IMR-90 (cell line): ENCODE data around the gene FTO. TPM values are rescaled to one million over a fixed set of nuclear protein-coding genes. Genes with fewer than 3 reads are reported as not detected.

Source experiments
- ATAC-seq: fragments of 200-7000 bp; cut with Tn5 transposase; 2 replicates; pipeline ENCODE4 v1.9.1; 2020; ENCODE audit warnings: low read depth, mild to moderate bottlenecking, moderate library complexity
- BruUV-seq: library from RNA; stranded (reverse); fragments of 400-500 nt; replicated peaks from 2 replicates; lab custom pipeline; 2021; lab: Mats Ljungman, UMichigan
- CTCF ChIA-PET: fragments of 300-600 bp; formaldehyde crosslinking; extraction: SDS; loops from one replicate; lab custom pipeline; 2021; ENCODE audit warnings: antibody characterized with exemption; lab: Yijun Ruan, JAX
- POLR2A ChIA-PET: fragments of 300-600 bp; sonication (Branson Sonifier 250); formaldehyde crosslinking; loops from one replicate; lab custom pipeline; 2022; ENCODE audit warnings: antibody characterized with exemption; ENCODE audit not compliant: unreplicated experiment; lab: Charles Lee
- DNase-seq: peaks from one replicate; pipeline ENCODE4 v3.0.0; 2013
- H2AFZ ChIP-seq: replicated peaks from 2 replicates; pipeline ENCODE3; 2013; ENCODE audit warnings: low read length, mild to moderate bottlenecking; ENCODE audit not compliant: poor library complexity
- H2AK5ac ChIP-seq: 2 replicates; pipeline ENCODE4 v1.6.1; 2013; ENCODE audit warnings: low read depth, low read length, inconsistent platforms
- H2AK9ac ChIP-seq: replicated peaks from 2 replicates; pipeline ENCODE3; 2013; ENCODE audit warnings: mild to moderate bottlenecking, low read depth, low read length, moderate library complexity; ENCODE audit not compliant: poor library complexity
- H2BK120ac ChIP-seq: 2 replicates; pipeline ENCODE4 v1.6.1; 2013; ENCODE audit warnings: low read depth, low read length, inconsistent platforms
- H2BK15ac ChIP-seq: 3 replicates; pipeline ENCODE4 v1.6.1; 2013; ENCODE audit warnings: low read depth, low read length, inconsistent platforms
- H2BK20ac ChIP-seq: 2 replicates; pipeline ENCODE4 v1.6.1; 2013; ENCODE audit warnings: low read depth, mild to moderate bottlenecking, inconsistent platforms, low read length, moderate library complexity
- H2BK5ac ChIP-seq: 2 replicates; pipeline ENCODE4 v1.6.1; 2013; ENCODE audit warnings: mild to moderate bottlenecking, low read depth, low read length, inconsistent platforms; ENCODE audit not compliant: poor library complexity, severe bottlenecking
- H3K14ac ChIP-seq: replicated peaks from 2 replicates; pipeline ENCODE4 v1.6.1; 2013; ENCODE audit warnings: low read depth, low read length, inconsistent platforms
- H3K18ac ChIP-seq: 2 replicates; pipeline ENCODE4 v1.6.1; 2013; ENCODE audit warnings: low read depth, low read length, control low read depth
- H3K23ac ChIP-seq: 2 replicates; pipeline ENCODE4 v1.6.1; 2013; ENCODE audit warnings: low read depth, low read length, inconsistent platforms
- H3K27ac ChIP-seq: 2 replicates; pipeline ENCODE4 v1.5.1; 2013; ENCODE audit warnings: mild to moderate bottlenecking, control low read depth, low read length; ENCODE audit not compliant: insufficient read depth
- H3K27me3 ChIP-seq: 2 replicates; pipeline ENCODE4 v1.6.1; 2013; ENCODE audit warnings: low read length; ENCODE audit not compliant: control insufficient read depth, insufficient read depth
- H3K36me3 ChIP-seq: 2 replicates; pipeline ENCODE4 v1.6.1; 2013; ENCODE audit warnings: low read length, mixed read lengths; ENCODE audit not compliant: control insufficient read depth, insufficient read depth
- H3K4ac ChIP-seq: 2 replicates; pipeline ENCODE4 v1.6.1; 2013; ENCODE audit warnings: low read depth, low read length, inconsistent platforms
- H3K4me1 ChIP-seq: 2 replicates; pipeline ENCODE4 v1.6.1; 2013; ENCODE audit warnings: low read length, mixed read lengths; ENCODE audit not compliant: control insufficient read depth, insufficient read depth
- H3K4me2 ChIP-seq: 2 replicates; pipeline ENCODE4 v1.6.1; 2013; ENCODE audit warnings: low read depth, mild to moderate bottlenecking, control low read depth, low read length, moderate library complexity
- H3K4me3 ChIP-seq: 2 replicates; pipeline ENCODE4 v1.5.1; 2013; ENCODE audit warnings: low read depth, mild to moderate bottlenecking, control low read depth, low read length, moderate library complexity; ENCODE audit not compliant: insufficient read depth
- H3K56ac ChIP-seq: 2 replicates; pipeline ENCODE4 v1.6.1; 2013; ENCODE audit warnings: low read length, inconsistent platforms; ENCODE audit not compliant: insufficient read depth; ENCODE audit errors: extremely low read depth
- H3K79me1 ChIP-seq, 2 experiments: 2 replicates each; pipeline ENCODE4 v1.6.1; 2013; ENCODE audit warnings: low read length in 2 of 2, inconsistent platforms in 1 of 2, low read depth in 1 of 2
- H3K9ac ChIP-seq: 2 replicates; pipeline ENCODE4 v1.6.1; 2013; ENCODE audit warnings: low read depth, low read length, control low read depth
- H3K9me1 ChIP-seq: 2 replicates; pipeline ENCODE4 v1.6.1; 2013; ENCODE audit warnings: low read length, inconsistent platforms; ENCODE audit not compliant: insufficient read depth
- H3K9me3 ChIP-seq: 2 replicates; pipeline ENCODE4 v1.6.1; 2013; ENCODE audit warnings: low read length; ENCODE audit not compliant: control insufficient read depth, insufficient read depth
- H4K20me1 ChIP-seq: 2 replicates; pipeline ENCODE4 v1.6.1; 2013; ENCODE audit warnings: low read length, inconsistent platforms; ENCODE audit not compliant: insufficient read depth
- H4K5ac ChIP-seq: 2 replicates; pipeline ENCODE4 v1.6.1; 2013; ENCODE audit warnings: mild to moderate bottlenecking, low read depth, low read length, control low read depth
- H4K8ac ChIP-seq, 2 experiments: 2 replicates each; pipeline ENCODE4 v1.6.1; 2013; ENCODE audit warnings: low read depth in 2 of 2, low read length in 2 of 2, control low read depth in 1 of 2, inconsistent platforms in 1 of 2
- H4K91ac ChIP-seq: 2 replicates; pipeline ENCODE4 v1.6.1; 2013; ENCODE audit warnings: low read depth, low read length, inconsistent platforms; ENCODE audit not compliant: insufficient read depth
- BHLHE40 ChIP-seq: fragments of 150-350 bp; IDR thresholded peaks from 2 replicates; pipeline ENCODE4 v1.6.1; 2016; ENCODE audit warnings: mild to moderate bottlenecking, low read depth, low read length
- CEBPB ChIP-seq: IDR thresholded peaks from 2 replicates; pipeline ENCODE4 v1.6.1; 2012; ENCODE audit warnings: low read depth, low read length, improper control_type of control experiment
- FOS ChIP-seq: fragments of 150-350 bp; IDR thresholded peaks from 2 replicates; pipeline ENCODE4 v1.6.1; 2016; ENCODE audit warnings: low read depth, low read length
- POLR2A ChIP-seq: IDR thresholded peaks from 2 replicates; pipeline ENCODE4 v1.6.1; 2012; ENCODE audit warnings: mild to moderate bottlenecking, low read depth, low read length
- RCOR1 ChIP-seq: IDR thresholded peaks from 2 replicates; pipeline ENCODE4 v1.6.1; 2012; ENCODE audit warnings: mild to moderate bottlenecking, low read length, improper control_type of control experiment; ENCODE audit not compliant: insufficient replicate concordance
- WGBS, 2 experiments: methylation state at CpG; one replicate each; pipeline versions ENCODE4 v1.1.5 to v1.1.7; 2013; ENCODE audit warnings: missing lambda C conversion rate in 2 of 2; ENCODE audit not compliant: insufficient read length in 1 of 2; ENCODE audit errors: extremely low coverage in 2 of 2; 5-methylcytosine and 5-hydroxymethylcytosine counted together
- dilution Hi-C: fragments of 300-500 bp; cut with HindIII; formaldehyde crosslinking; loops from one replicate; pipeline ENCODE4 v1.14.3; 2018; ENCODE audit warnings: low sequenced_read_pairs; ENCODE audit not compliant: unreplicated experiment
- in situ Hi-C: fragments of 300-500 bp; cut with MboI; formaldehyde crosslinking; loops from 3 replicates; pipeline ENCODE4 v1.14.3; 2019; ENCODE audit warnings: low sequenced_read_pairs, inconsistent platforms, mixed read lengths
- intact Hi-C: fragments of 100-400 bp; cut with micrococcal nuclease; formaldehyde crosslinking; loops from 2 replicates; pipeline ENCODE4 v1.10.0; 2022
- polyA plus RNA-seq, 3 experiments: library from polyadenylated mRNA; depleted of rRNA; stranded (reverse); fragments of >200 nt; gene quantifications; 2 replicates each; pipeline ENCODE4 v1.2.3, GENCODE V29; 2012; ENCODE audit warnings: low replicate concordance in 1 of 3
- total RNA-seq: library from RNA; depleted of rRNA; stranded (reverse); fragments of >200 nt; gene quantifications from 2 replicates; pipeline ENCODE4 v1.2.3, GENCODE V29; 2012

Gene FTO
- total and polyA plus RNA-seq, 2 of the 4 experiments (the other 2 are of a cell fraction) = 70.3 to 132 TPM

- no peak overlapping the region for H4K8ac ChIP-seq
- H3K9ac ChIP-seq = no peak overlapping the region
- POLR2A ChIA-PET = no interaction called here
- no TSS peak for BruUV-seq
- no peak overlapping the region for H3K4me3 ChIP-seq
- H3K4ac ChIP-seq = no peak overlapping the region
- no peak overlapping the region for H3K4me2 ChIP-seq
- no peak overlapping the region for H3K18ac ChIP-seq
- no peak overlapping the region for H2BK15ac ChIP-seq
- H2AK5ac ChIP-seq = no peak overlapping the region
- no peak overlapping the region for H2BK120ac ChIP-seq
- no peak overlapping the region for H3K23ac ChIP-seq
- no peaks in the 10 kb centered on the region; a peak in 1 of 4 replicates for H3K79me1 ChIP-seq
- H4K5ac ChIP-seq = no peak overlapping the region
- H2BK20ac ChIP-seq = no peak overlapping the region
- no peaks in the 10 kb centered on the region for H3K27me3 ChIP-seq
- ATAC-seq (no peak), DNase-seq (no peak)
- H2BK5ac ChIP-seq = no peak overlapping the region
- H3K27ac ChIP-seq = no peak overlapping the region
- no peak overlapping the region for H2AFZ ChIP-seq
- H3K56ac ChIP-seq = no peak overlapping the region
- 80% methylated on average over 1 of the region's 2 CpGs; no CpG with 5 or more reads in 1 of the 2 experiments for WGBS, 2 experiments
- no peaks in the 10 kb centered on the region for H3K9me3 ChIP-seq
- H4K91ac ChIP-seq = no peak overlapping the region
- H3K4me1 ChIP-seq = no peaks in the 10 kb centered on the region
- H4K20me1 ChIP-seq = no peaks in the 10 kb centered on the region
- intact Hi-C loops (no loop called here), dilution Hi-C loops (no loop called here), in situ Hi-C loops (no loop called here)
- TF ChIP-seq FOS = no peak
- no peak for TF ChIP-seq CEBPB
- no peak for TF ChIP-seq BHLHE40
- TF ChIP-seq RCOR1 = no peak
- TF ChIP-seq POLR2A = no peak
- H3K9me1 ChIP-seq = no peaks in the 10 kb centered on the region; the same call in 1 of the 2 replicates
- H2AK9ac ChIP-seq = no peak overlapping the region
- H3K14ac ChIP-seq = no peak overlapping the region
- CTCF ChIA-PET = no interaction called here
- H3K36me3 ChIP-seq = no peaks in the 10 kb centered on the region
These were observed 394.3 kb downstream of the FTO start for GRCh38 chr16:54098247-54098646.
